ENCODE data around the gene SPOP.

DNA sequence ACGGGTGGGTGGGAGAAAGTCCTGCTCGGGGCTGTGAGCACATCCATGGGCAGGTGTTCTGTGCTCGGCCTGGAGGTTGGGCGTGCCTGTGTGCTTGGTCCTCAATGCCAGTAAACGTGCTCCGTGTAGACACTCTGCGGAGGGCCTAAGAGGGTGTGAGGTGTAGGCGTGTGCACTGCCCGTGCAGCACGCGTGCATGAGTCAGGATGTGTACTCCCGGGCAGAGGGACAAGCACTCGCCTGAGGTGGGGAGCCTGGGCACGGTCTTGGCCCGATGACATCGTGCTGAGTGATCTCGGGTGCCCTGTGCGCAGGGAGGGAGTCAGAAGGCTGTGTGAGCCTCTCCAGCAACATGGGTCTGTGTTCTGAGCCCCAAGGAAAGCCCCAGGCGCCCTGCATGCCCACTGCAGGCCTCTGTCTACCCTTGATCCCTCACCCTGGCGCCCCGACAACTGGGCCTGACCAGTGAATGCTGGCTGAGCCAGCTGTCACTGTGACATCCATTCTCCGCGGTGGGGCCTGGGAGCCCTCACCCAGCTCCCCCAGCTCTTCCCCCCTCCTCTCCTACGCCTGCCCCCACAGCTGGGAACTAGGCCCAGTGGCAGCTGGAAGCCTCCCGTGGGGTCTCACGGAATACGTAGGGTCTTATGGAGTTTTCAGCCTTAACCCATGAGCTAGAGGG is 125.7 kb downstream of the SPOP start:
- TF ChIP-seq CTCF (IDR thresholded peaks at IDR 0.05 in 4 of 5, conservative IDR thresholded peaks at IDR 0.05 in 1 of 5) (no peak), POLR2A (IDR thresholded peaks at IDR 0.05) (no peak)

All from gastrocnemius medialis (tissue), 4 donors.